Coronary artery (tissue), 2 donors: ENCODE measurements around the gene LRRC18.

Experiments
- DNase-seq: peaks from one replicate; pipeline ENCODE4 v3.0.0-alpha.2; 2017; ENCODE audit warnings: low spot score
- H3K27ac ChIP-seq, 2 donors: fragments of 200-600 bp; sonication (generic); one replicate each; pipeline ENCODE4 v1.5.1; 2016 to 2019
- H3K4me3 ChIP-seq: fragments of 200-600 bp; sonication (generic); 2 replicates; pipeline ENCODE4 v1.5.1; 2016; ENCODE audit warnings: mild to moderate bottlenecking, moderate library complexity
- CTCF ChIP-seq: fragments of 200-600 bp; sonication (generic); IDR thresholded peaks from one replicate; pipeline ENCODE4 v1.5.1; 2019; ENCODE audit warnings: antibody characterized with exemption

The LRRC18 gene

GRCh38 chr10:48894911-48895802 lies 44.5 kb downstream of the LRRC18 start:
- H3K27ac ChIP-seq: no peak overlapping the region
- DNase-seq: no peak
- H3K4me3 ChIP-seq: no peak overlapping the region
- no peak for TF ChIP-seq CTCF

- Histone ChIP-seq H3K4me3 (no peak overlapping the region), H3K27ac (no peak overlapping the region)
- no peak for TF ChIP-seq CTCF
- peak; percentile 11 for DNase-seq
These were observed 48.5 kb downstream of the LRRC18 start for GRCh38 chr10:48890888-48891850.

GRCh38 chr10:48887982-48888381 lies 51.7 kb downstream of the LRRC18 start:
- TF ChIP-seq CTCF: no peak
- Histone ChIP-seq H3K4me3 (no peak overlapping the region), H3K27ac (no peak overlapping the region)
- DNase-seq: no peak

- TF ChIP-seq CTCF: no peak
- H3K27ac ChIP-seq: no peak overlapping the region
- no peak for DNase-seq
- H3K4me3 ChIP-seq: no peak overlapping the region
These were observed 54.3 kb downstream of the LRRC18 start for GRCh38 chr10:48885376-48885775.

- DNase-seq: no peak
- Histone ChIP-seq H3K27ac (no peak overlapping the region), H3K4me3 (no peak overlapping the region)
- no peak for TF ChIP-seq CTCF
These were observed 55.2 kb downstream of the LRRC18 start for GRCh38 chr10:48884179-48885045.

GRCh38 chr10:48883701-48884100 lies 55.9 kb downstream of the LRRC18 start:
- no peak for DNase-seq
- TF ChIP-seq CTCF: no peak
- Histone ChIP-seq H3K27ac (no peak overlapping the region), H3K4me3 (no peak overlapping the region)
